Measurements from ENCODE around the gene TSPAN18.

Gene TSPAN18

GRCh38 chr11:44711113-44711786 lies 15.5 kb upstream of the TSPAN18 start:
- no peak for DNase-seq (ENCODE audit: low read depth in 2 of 2)

- DNase-seq (ENCODE audit: low read depth in 2 of 2): no peak
These were observed 14.8 kb upstream of the TSPAN18 start for GRCh38 chr11:44711787-44712608.

GRCh38 chr11:44713022-44713421 lies 13.7 kb upstream of the TSPAN18 start:
- no peak for DNase-seq (ENCODE audit: low read depth in 2 of 2)

- no peak for DNase-seq (ENCODE audit: low read depth in 2 of 2)
These were observed 10.5 kb upstream of the TSPAN18 start for GRCh38 chr11:44716256-44716655.

- no peak for DNase-seq (ENCODE audit: low read depth in 2 of 2)
These were observed 8.7 kb upstream of the TSPAN18 start for GRCh38 chr11:44718057-44718456.

- DNase-seq (ENCODE audit: low read depth in 2 of 2): no peak
These were observed 8.0 kb upstream of the TSPAN18 start for GRCh38 chr11:44718612-44719390.

GRCh38 chr11:44725016-44725685 lies 1.6 kb upstream of the TSPAN18 start:
- no peak for DNase-seq (ENCODE audit: low read depth in 2 of 2)

GRCh38 chr11:44725757-44726282 lies 942 bp upstream of the TSPAN18 start:
- DNase-seq (ENCODE audit: low read depth in 2 of 2): no peak

GRCh38 chr11:44727114-44727372 lies 281 bp downstream of the TSPAN18 start:
- DNase-seq (ENCODE audit: low read depth in 2 of 2): no peak

GRCh38 chr11:44727373-44728287 lies 868 bp downstream of the TSPAN18 start:
- peak; percentile 74 to 77 for DNase-seq (ENCODE audit: low read depth in 2 of 2)

- DNase-seq (ENCODE audit: low read depth in 2 of 2): no peak
These were observed 1.7 kb downstream of the TSPAN18 start for GRCh38 chr11:44728491-44728910.

GRCh38 chr11:44729063-44729462 lies 2.3 kb downstream of the TSPAN18 start:
- DNase-seq (ENCODE audit: low read depth in 2 of 2): no peak

- no peak for DNase-seq (ENCODE audit: low read depth in 2 of 2)
These were observed 3.0 kb downstream of the TSPAN18 start for GRCh38 chr11:44729713-44730112.

GRCh38 chr11:44730775-44731174 lies 4.0 kb downstream of the TSPAN18 start:
- no peak for DNase-seq (ENCODE audit: low read depth in 2 of 2)

GRCh38 chr11:44731685-44732430 lies 5.1 kb downstream of the TSPAN18 start:
- no peak for DNase-seq (ENCODE audit: low read depth in 2 of 2)

GRCh38 chr11:44732564-44732963 lies 5.8 kb downstream of the TSPAN18 start:
- DNase-seq (ENCODE audit: low read depth in 2 of 2): no peak

GRCh38 chr11:44733877-44734276 lies 7.1 kb downstream of the TSPAN18 start:
- DNase-seq (ENCODE audit: low read depth in 2 of 2): no peak

GRCh38 chr11:44734843-44735381 lies 8.2 kb downstream of the TSPAN18 start:
- no peak for DNase-seq (ENCODE audit: low read depth in 2 of 2)

GRCh38 chr11:44736791-44737190 lies 10.0 kb downstream of the TSPAN18 start:
- no peak for DNase-seq (ENCODE audit: low read depth in 2 of 2)
